Fibroblast of peridontal ligament (primary cell): Measurements from ENCODE around the gene FABP7.

ENCODE experiments used
- DNase-seq: peaks from one replicate; pipeline ENCODE4 v3.0.0-alpha.2; 2010; ENCODE audit errors: extremely low read depth

FABP7 gene

GRCh38 chr6:122798099-122798641, 18.7 kb downstream of the FABP7 start:
- peak; percentile 54 for DNase-seq

GRCh38 chr6:122799140-122799745, 19.7 kb downstream of the FABP7 start:
- no peak for DNase-seq

- DNase-seq, result peak; percentile 51
Measured at GRCh38 chr6:122799916-122800686, 20.6 kb downstream of the FABP7 start.

- no peak for DNase-seq
Measured at GRCh38 chr6:122800906-122801305, 21.4 kb downstream of the FABP7 start.

- no peak for DNase-seq
Measured at GRCh38 chr6:122801397-122801796, 21.9 kb downstream of the FABP7 start.

GRCh38 chr6:122803171-122803661, 23.7 kb downstream of the FABP7 start:
- DNase-seq, result peak; percentile 90

- no peak for DNase-seq
Measured at GRCh38 chr6:122804962-122805485, 25.5 kb downstream of the FABP7 start.

GRCh38 chr6:122806291-122806690, 26.8 kb downstream of the FABP7 start:
- peak; percentile 75 for DNase-seq

GRCh38 chr6:122808121-122808885, 28.8 kb downstream of the FABP7 start:
- DNase-seq, result no peak

- no peak for DNase-seq
Measured at GRCh38 chr6:122809001-122809400, 29.5 kb downstream of the FABP7 start.

GRCh38 chr6:122809691-122810090, 30.2 kb downstream of the FABP7 start:
- no peak for DNase-seq

- DNase-seq, result no peak
Measured at GRCh38 chr6:122810189-122810588, 30.7 kb downstream of the FABP7 start.

- no peak for DNase-seq
Measured at GRCh38 chr6:122817358-122817757, 37.8 kb downstream of the FABP7 start.

- no peak for DNase-seq
Measured at GRCh38 chr6:122817766-122818165, 38.2 kb downstream of the FABP7 start.

- no peak for DNase-seq
Measured at GRCh38 chr6:122818866-122819265, 39.4 kb downstream of the FABP7 start.

- DNase-seq, result no peak
Measured at GRCh38 chr6:122821095-122821494, 41.6 kb downstream of the FABP7 start.

- DNase-seq, result no peak
Measured at GRCh38 chr6:122825163-122825562, 45.6 kb downstream of the FABP7 start.

- DNase-seq, result no peak
Measured at GRCh38 chr6:122829456-122829855, 49.9 kb downstream of the FABP7 start.

- no peak for DNase-seq
Measured at GRCh38 chr6:122831511-122831910, 52.0 kb downstream of the FABP7 start.

- DNase-seq, result no peak
Measured at GRCh38 chr6:122832459-122832858, 52.9 kb downstream of the FABP7 start.

- no peak for DNase-seq
Measured at GRCh38 chr6:122833021-122833491, 53.5 kb downstream of the FABP7 start.
